AG04449 (cell line): ENCODE data around the gene HAGHL.

Experiments used
- CTCF ChIA-PET: fragments of 350-600 bp; formaldehyde crosslinking; extraction: SDS; loops from one replicate; lab custom pipeline; 2021; ENCODE audit warnings: antibody characterized with exemption; lab: Yijun Ruan, JAX
- POLR2A ChIA-PET: fragments of 400-600, 350-600 bp; formaldehyde crosslinking; extraction: SDS; loops from one replicate; lab custom pipeline; 2020; ENCODE audit warnings: antibody characterized with exemption, inconsistent platforms; lab: Yijun Ruan, JAX
- DNase-seq: peaks from one replicate; pipeline ENCODE4 v3.0.0-alpha.2; 2010; ENCODE audit warnings: low read depth, low spot score
- H3K4me3 ChIP-seq: 2 replicates; pipeline ENCODE4 v1.5.1; 2011; ENCODE audit warnings: low read depth, mild to moderate bottlenecking, control low read depth, low read length
- TF ChIP-seq, protein P1 (sequence below): IDR thresholded peaks from one replicate; pipeline ENCODE4 v1.5.1; 2011; ENCODE audit warnings: mild to moderate bottlenecking, moderate library complexity, low read length, control low read depth, inconsistent platforms; ENCODE audit not compliant: insufficient read depth; ENCODE audit errors: missing control alignments

HAGHL gene

GRCh38 chr16:764848-765487 lies 38.1 kb downstream of the HAGHL start:
- no peak overlapping the region for H3K4me3 ChIP-seq
- POLR2A ChIA-PET: no interaction called here
- CTCF ChIA-PET: no interaction called here
- no peak for DNase-seq
- TF ChIP-seq, protein P1, sequence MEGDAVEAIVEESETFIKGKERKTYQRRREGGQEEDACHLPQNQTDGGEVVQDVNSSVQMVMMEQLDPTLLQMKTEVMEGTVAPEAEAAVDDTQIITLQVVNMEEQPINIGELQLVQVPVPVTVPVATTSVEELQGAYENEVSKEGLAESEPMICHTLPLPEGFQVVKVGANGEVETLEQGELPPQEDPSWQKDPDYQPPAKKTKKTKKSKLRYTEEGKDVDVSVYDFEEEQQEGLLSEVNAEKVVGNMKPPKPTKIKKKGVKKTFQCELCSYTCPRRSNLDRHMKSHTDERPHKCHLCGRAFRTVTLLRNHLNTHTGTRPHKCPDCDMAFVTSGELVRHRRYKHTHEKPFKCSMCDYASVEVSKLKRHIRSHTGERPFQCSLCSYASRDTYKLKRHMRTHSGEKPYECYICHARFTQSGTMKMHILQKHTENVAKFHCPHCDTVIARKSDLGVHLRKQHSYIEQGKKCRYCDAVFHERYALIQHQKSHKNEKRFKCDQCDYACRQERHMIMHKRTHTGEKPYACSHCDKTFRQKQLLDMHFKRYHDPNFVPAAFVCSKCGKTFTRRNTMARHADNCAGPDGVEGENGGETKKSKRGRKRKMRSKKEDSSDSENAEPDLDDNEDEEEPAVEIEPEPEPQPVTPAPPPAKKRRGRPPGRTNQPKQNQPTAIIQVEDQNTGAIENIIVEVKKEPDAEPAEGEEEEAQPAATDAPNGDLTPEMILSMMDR: no peak

DNA sequence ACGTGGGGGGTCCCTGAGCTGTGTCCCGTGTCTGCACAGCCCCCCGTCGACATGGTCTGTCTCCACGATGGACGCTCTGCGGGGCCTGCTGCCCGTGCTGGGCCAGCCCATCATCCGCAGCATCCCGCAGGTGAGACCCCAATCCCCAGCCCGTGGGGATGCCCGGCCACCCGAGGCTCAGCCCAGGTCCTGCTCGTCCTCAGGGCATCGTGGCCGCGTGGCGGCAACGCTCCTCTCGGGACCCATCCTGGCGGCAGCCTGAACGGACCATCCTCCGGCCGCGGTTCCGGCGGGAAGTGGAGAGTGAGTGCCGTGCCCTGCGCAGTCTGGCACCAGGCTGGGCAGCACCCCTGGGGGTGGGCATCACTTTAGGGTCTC lies 38.6 kb downstream of the HAGHL start:
- CTCF ChIA-PET: no interaction called here
- POLR2A ChIA-PET: no interaction called here
- no peak overlapping the region for H3K4me3 ChIP-seq
- TF ChIP-seq, protein P1: no peak
- no peak for DNase-seq

- ChIA-PET POLR2A (no interaction called here), CTCF (no interaction called here)
- TF ChIP-seq, protein P1: no peak
- H3K4me3 ChIP-seq: no peak overlapping the region
- DNase-seq: no peak
These were observed 39.3 kb downstream of the HAGHL start for GRCh38 chr16:766008-766819.

GRCh38 chr16:766820-767640 lies 40.1 kb downstream of the HAGHL start:
- no peak overlapping the region for H3K4me3 ChIP-seq
- ChIA-PET CTCF (no interaction called here), POLR2A (no interaction called here)
- TF ChIP-seq, protein P1: no peak
- no peak for DNase-seq

GRCh38 chr16:767743-768235 lies 40.9 kb downstream of the HAGHL start:
- H3K4me3 ChIP-seq: no peak overlapping the region
- ChIA-PET POLR2A (no interaction called here), CTCF (no interaction called here)
- TF ChIP-seq, protein P1: no peak
- DNase-seq: no peak

- ChIA-PET POLR2A (no interaction called here), CTCF (no interaction called here)
- TF ChIP-seq, protein P1: no peak
- no peak overlapping the region for H3K4me3 ChIP-seq
- DNase-seq: no peak
These were observed 41.5 kb downstream of the HAGHL start for GRCh38 chr16:768428-768827.
